K562 (cell line): ENCODE data around the gene LMF2. TPM values are rescaled to one million over a fixed set of nuclear protein-coding genes. Genes with fewer than 3 reads are reported as not detected.

Source experiments
- ATAC-seq: fragments of 200-7000 bp; cut with Tn5 transposase; 3 replicates; pipeline ENCODE4 v1.9.1; 2020; ENCODE audit warnings: moderate library complexity
- BruUV-seq: library from RNA; stranded (reverse); fragments of 400-500 nt; replicated peaks from 2 replicates; lab custom pipeline; 2021; lab: Mats Ljungman, UMichigan
- CTCF ChIA-PET: fragments of 300-600 bp; formaldehyde crosslinking; extraction: SDS; loops from one replicate; lab custom pipeline; 2021; ENCODE audit warnings: low intra/inter-chr PET ratio; lab: Yijun Ruan, JAX
- POLR2A ChIA-PET: fragments of 300-600, 350-650 bp; sonication (Branson Sonifier 250); formaldehyde crosslinking; extraction: SDS; loops from one replicate; lab custom pipeline; 2021; ENCODE audit warnings: antibody characterized with exemption, inconsistent platforms; lab: Yijun Ruan, JAX
- DNase-seq, 4 experiments: peaks; one replicate each; pipeline versions ENCODE4 v3.0.0 to v3.0.0-alpha.2; 2011 to 2018; ENCODE audit warnings: low spot score in 3 of 4, mixed read lengths in 3 of 4; ENCODE audit errors: extremely low read depth in 1 of 4
- FAIRE-seq: peaks from 2 replicates; lab custom pipeline; 2011; peaks lifted over from hg19 to GRCh38; lab: Jason Lieb, UNC
- H2AFZ ChIP-seq: 2 replicates; pipeline ENCODE4 v1.6.0; 2011; ENCODE audit warnings: low read depth, low read length, control low read depth, inconsistent platforms
- H3K27ac ChIP-seq: fragments of 200-600 bp; 3 replicates; pipeline ENCODE4 v1.8.0; 2011; ENCODE audit warnings: low read depth, mild to moderate bottlenecking, control low read depth, inconsistent platforms, low read length, moderate library complexity, mixed read lengths; ENCODE audit errors: extremely low read depth
- H3K27me3 ChIP-seq, 2 experiments: fragments of 300-600 bp in 1 of 2; 2 replicates in 1 of 2; 3 replicates in 1 of 2; pipeline versions ENCODE4 v1.6.0 to v1.8.0; 2011; ENCODE audit warnings: inconsistent platforms in 2 of 2, low read length in 2 of 2, mild to moderate bottlenecking in 1 of 2, mixed read lengths in 1 of 2, moderate library complexity in 1 of 2; ENCODE audit not compliant: control insufficient read depth in 2 of 2, insufficient read depth in 2 of 2
- H3K36me3 ChIP-seq: fragments of 300-600 bp; 3 replicates; pipeline ENCODE4 v1.8.0; 2011; ENCODE audit warnings: mild to moderate bottlenecking, low read length, inconsistent platforms; ENCODE audit not compliant: control insufficient read depth, insufficient read depth
- H3K4me1 ChIP-seq, 2 experiments: fragments of 200-600 bp in 1 of 2; replicated peaks in 1 of 2; 2 replicates in 1 of 2; 3 replicates in 1 of 2; pipeline versions ENCODE4 v1.5.1 to v1.8.0; 2011; ENCODE audit warnings: inconsistent platforms in 2 of 2, low read length in 2 of 2, mild to moderate bottlenecking in 1 of 2, mixed read lengths in 1 of 2, moderate library complexity in 1 of 2; ENCODE audit not compliant: control insufficient read depth in 2 of 2, insufficient read depth in 2 of 2
- H3K4me2 ChIP-seq: 2 replicates; pipeline ENCODE4 v1.6.1; 2011; ENCODE audit warnings: low read length, control low read depth, inconsistent platforms, mixed read lengths; ENCODE audit not compliant: insufficient read depth
- H3K4me3 ChIP-seq: fragments of 200-600 bp; sonication (generic), shearing (Covaris generic); 2 replicates; pipeline ENCODE4 v1.5.1; 2016; ENCODE audit warnings: control low read depth, inconsistent platforms
- H3K79me2 ChIP-seq: fragments of 200-600 bp; 3 replicates; pipeline ENCODE4 v1.8.0; 2011; ENCODE audit warnings: low read length, inconsistent platforms; ENCODE audit not compliant: control insufficient read depth, insufficient read depth
- H3K9ac ChIP-seq, 2 experiments: 2 replicates each; pipeline versions ENCODE4 v1.6.0 to v1.6.1; 2011; ENCODE audit warnings: low read depth in 2 of 2, low read length in 2 of 2, control low read depth in 1 of 2, inconsistent platforms in 1 of 2, mild to moderate bottlenecking in 1 of 2, mixed read lengths in 1 of 2; ENCODE audit not compliant: insufficient read depth in 1 of 2
- H3K9me1 ChIP-seq: one replicate; pipeline ENCODE4 v1.6.0; 2011; ENCODE audit warnings: inconsistent platforms, mild to moderate bottlenecking, low read length, moderate library complexity; ENCODE audit not compliant: control insufficient read depth, insufficient read depth
- H3K9me3 ChIP-seq: replicated peaks from 2 replicates; pipeline ENCODE4 v1.5.1; 2011; ENCODE audit warnings: low read depth, low read length, inconsistent platforms; ENCODE audit not compliant: control insufficient read depth, insufficient read depth
- H4K20me1 ChIP-seq: replicated peaks from 2 replicates; pipeline ENCODE4 v1.6.1; 2011; ENCODE audit warnings: low read length, inconsistent platforms, mixed read lengths; ENCODE audit not compliant: control insufficient read depth, insufficient read depth
- CREBBP ChIP-seq: IDR thresholded peaks from one replicate; pipeline ENCODE4 v1.6.1; 2012; ENCODE audit warnings: low read depth, mild to moderate bottlenecking, control low read depth, inconsistent platforms, low read length
- CUX1 ChIP-seq: fragments of 200-800 bp; sonication (Bioruptor generic); IDR thresholded peaks from 2 replicates; pipeline ENCODE4 v1.6.1; 2016; ENCODE audit warnings: missing genetic modification characterization, missing compliant biosample characterization
- GABPB2 ChIP-seq: fragments of 250-450 bp; sonication (Bioruptor Pico); conservative IDR thresholded peaks from 2 replicates; pipeline ENCODE4 v1.5.1; 2021; ENCODE audit warnings: mild to moderate bottlenecking
- KLF6 ChIP-seq: fragments of 250-450 bp; sonication (Bioruptor Pico); IDR thresholded peaks from 2 replicates; pipeline ENCODE4 v1.4.0; 2020; ENCODE audit warnings: mild to moderate bottlenecking, moderate library complexity, borderline replicate concordance
- PRPF4 ChIP-seq: fragments of 200-400 bp; formaldehyde crosslinking; IDR thresholded peaks from one replicate; pipeline ENCODE4 v1.6.1; 2017; ENCODE audit warnings: low read length, low read depth, mild to moderate bottlenecking; ENCODE audit not compliant: insufficient read depth, poor library complexity, severe bottlenecking
- RBFOX2 ChIP-seq: fragments of 200-400 bp; formaldehyde crosslinking; IDR thresholded peaks from 2 replicates; pipeline ENCODE4 v1.6.1; 2017; ENCODE audit warnings: low read depth, mild to moderate bottlenecking, low read length, moderate library complexity
- RBM22 ChIP-seq: fragments of 200-400 bp; formaldehyde crosslinking; IDR thresholded peaks from 2 replicates; pipeline ENCODE4 v1.6.1; 2018; ENCODE audit warnings: low read length, low read depth; ENCODE audit not compliant: poor library complexity, severe bottlenecking
- TSHZ1 ChIP-seq: fragments of 250-450 bp; sonication (Bioruptor Pico); IDR thresholded peaks from 2 replicates; pipeline ENCODE4 v1.4.0; 2020; ENCODE audit warnings: mild to moderate bottlenecking, moderate library complexity
- ZNF282 ChIP-seq: sonication (generic); formaldehyde crosslinking; IDR thresholded peaks from 2 replicates; pipeline ENCODE4 v1.8.1; 2023; ENCODE audit warnings: missing genetic modification reagents
- ZNF655 ChIP-seq: fragments of 250-450 bp; sonication (Bioruptor Pico); IDR thresholded peaks from 2 replicates; pipeline ENCODE4 v1.5.0; 2021
- WGBS: fragments of 100-300 bp; shearing (Covaris generic); methylation state at CpG from one replicate; pipeline ENCODE4 v1.1.6; 2016; ENCODE audit warnings: low coverage, mixed read lengths; ENCODE audit not compliant: insufficient coverage; ENCODE audit errors: missing lambda C conversion rate; 5-methylcytosine and 5-hydroxymethylcytosine counted together
- in situ Hi-C: fragments of 300-500 bp; cut with MboI; formaldehyde crosslinking; loops from 4 replicates; pipeline ENCODE4 v1.15.0; 2018; ENCODE audit warnings: inconsistent platforms, mixed read lengths
- intact Hi-C: fragments of 100-400 bp; cut with micrococcal nuclease; formaldehyde crosslinking; loops from 2 replicates; pipeline ENCODE4 v1.14.2; 2022
- polyA plus RNA-seq, 8 experiments: library from polyadenylated mRNA; depleted of rRNA in 4 of 8; stranded (reverse) in 5 of 8; unstranded in 3 of 8; fragments of >200 nt; fragmentation: Nextera tagmentation in 2 of 8; fragmentation: Illumina TruSeq in 1 of 8; extraction: Ambion mirVana in 2 of 8; extraction: Trizol in 1 of 8; gene quantifications; 2 replicates each; pipeline versions ENCODE4 v1.2.1 to v1.2.3, GENCODE V29; 2011 to 2014; ENCODE audit warnings: inconsistent platforms in 1 of 8, missing spikeins in 1 of 8
- total RNA-seq, 7 experiments: library from RNA; depleted of rRNA in 6 of 7; stranded (reverse); fragments of >200 nt in 6 of 7; fragmentation: Illumina TruSeq in 2 of 7; extraction: Trizol in 2 of 7; gene quantifications; 2 replicates each; pipeline versions ENCODE4 v1.2.1 to v1.2.3, GENCODE V29; 2011 to 2021; ENCODE audit warnings: low replicate concordance in 1 of 7

Gene LMF2
- total and polyA plus RNA-seq, 9 of the 15 experiments (the other 6 are each of a cell fraction or from before 2014, with no cell fraction given), result 0.08 to 37.1 (median 7.6) TPM

GRCh38 chr22:50516891-50517290, 9.4 kb upstream of the LMF2 start:
- TF ChIP-seq RBFOX2 (peak; percentile 35; the same call in 1 of the 2 replicates), KLF6 (CRISPR knock-in tag) (no peak), GABPB2 (CRISPR knock-in tag) (no peak), ZNF655 (CRISPR knock-in tag) (no peak), RBM22 (peak; percentile 29), CREBBP (no peak), ZNF282 (CRISPR knock-in tag) (no peak), PRPF4 (no peak), TSHZ1 (CRISPR knock-in tag) (no peak), CUX1 (no peak)
- DNase-seq (no peak), FAIRE-seq (no peak), ATAC-seq (no peak)
- Histone ChIP-seq H3K9ac (no peak overlapping the region), H3K4me3 (no peak overlapping the region), H3K27ac (no peak overlapping the region), H3K4me1 (peaks cover 0 to 4% of the 10 kb centered on the region in 2 experiments; a peak in 2 of 5 replicates), H3K36me3 (peaks cover 67% of the 10 kb centered on the region; the same call in 1 of the 3 replicates), H3K27me3 (no peaks in the 10 kb centered on the region), H3K9me1 (no peaks in the 10 kb centered on the region), H3K9me3 (no peaks in the 10 kb centered on the region), H3K4me2 (no peak overlapping the region), H3K79me2 (peaks cover 40% of the 10 kb centered on the region), H4K20me1 (no peaks in the 10 kb centered on the region), H2AFZ (no peak overlapping the region)
- CTCF ChIA-PET, result no interaction called here
- BruUV-seq, result no TSS peak
- WGBS, result 80% methylated on average over 1 of the region's 16 CpGs
- intact Hi-C loops, result no loop called here
- in situ Hi-C loops, result no loop called here
- POLR2A ChIA-PET, result interaction anchor here (0.6 to 2.7 kb wide), 2 partner anchors 9 to 138 kb away, joined by 3 to 11 read pairs; partner anchors contain the start of genes LMF2 and NCAPH2
